ENCODE data around the gene RAB37. TPM values are rescaled to one million over a fixed set of nuclear protein-coding genes. Genes with fewer than 3 reads are reported as not detected.

The RAB37 gene
- total and polyA plus RNA-seq, 9 of the 15 experiments (the other 6 are each of a cell fraction or from before 2014, with no cell fraction given), result 0.03 to 0.27 (median 0.11) TPM; not detected in 4

GRCh38 chr17:74729368-74729767, 7.7 kb upstream of the RAB37 start:
- no peak for TF ChIP-seq ZNF347 (CRISPR knock-in tag; IDR thresholded peaks at IDR 0.05; ENCODE audit: low read depth)
- intact Hi-C loops (cut with micrococcal nuclease) (no loop called here), in situ Hi-C loops (cut with MboI) (no loop called here)
- H3K79me2 ChIP-seq (ENCODE audit: control insufficient read depth, insufficient read depth, low read length), result no peaks in the 10 kb centered on the region
- DNase-seq (ENCODE audit: extremely low read depth in 1 of 4, low spot score in 3 of 4), result no peak
- no peak overlapping the region for H3K4me3 ChIP-seq
- ATAC-seq, result no peak
- H3K9me3 ChIP-seq (replicated peaks; ENCODE audit: control insufficient read depth, insufficient read depth, low read depth, low read length), result peaks cover 9% of the 10 kb centered on the region; the same call in 1 of the 2 replicates
- H4K20me1 ChIP-seq (replicated peaks; ENCODE audit: control insufficient read depth, insufficient read depth, low read length), result no peaks in the 10 kb centered on the region; the same call in 1 of the 2 replicates
- H3K9ac ChIP-seq (ENCODE audit: insufficient read depth in 1 of 2, low read depth in 2 of 2, low read length in 2 of 2), result no peak overlapping the region
- peaks cover 10 to 41% of the 10 kb centered on the region in 2 experiments; a peak in 3 of 5 replicates for H3K27me3 ChIP-seq (ENCODE audit: control insufficient read depth in 2 of 2, insufficient read depth in 2 of 2, low read length in 2 of 2)
- no peaks in the 10 kb centered on the region for H3K4me1 ChIP-seq (replicated peaks in 1 of 2; ENCODE audit: control insufficient read depth in 2 of 2, insufficient read depth in 2 of 2, low read length in 2 of 2)
- CTCF ChIA-PET (ENCODE audit: low intra/inter-chr PET ratio), result no interaction called here
- no peaks in the 10 kb centered on the region for H3K36me3 ChIP-seq (ENCODE audit: control insufficient read depth, insufficient read depth, low read length)
- FAIRE-seq, result no peak
- H2AFZ ChIP-seq (ENCODE audit: low read depth, low read length), result no peak overlapping the region
- BruUV-seq (replicated peaks), result no TSS peak
- H3K9me1 ChIP-seq (ENCODE audit: control insufficient read depth, insufficient read depth, low read length), result no peaks in the 10 kb centered on the region
- 10% methylated on average over 4 of the region's 5 CpGs for WGBS (ENCODE audit: insufficient coverage, low coverage, missing lambda C conversion rate)
- no peak overlapping the region for H3K4me2 ChIP-seq (ENCODE audit: insufficient read depth, low read length)
- H3K27ac ChIP-seq (ENCODE audit: extremely low read depth, low read depth, low read length), result no peak overlapping the region
- POLR2A ChIA-PET, result no interaction called here

- H3K36me3 ChIP-seq (ENCODE audit: control insufficient read depth, insufficient read depth, low read length), result no peaks in the 10 kb centered on the region
- DNase-seq (ENCODE audit: extremely low read depth in 1 of 4, low spot score in 3 of 4) (no peak), FAIRE-seq (no peak), ATAC-seq (no peak)
- intact Hi-C loops (cut with micrococcal nuclease), result no loop called here
- BruUV-seq (replicated peaks), result no TSS peak
- CTCF ChIA-PET (ENCODE audit: low intra/inter-chr PET ratio), result no interaction called here
- in situ Hi-C loops (cut with MboI), result no loop called here
- no peak overlapping the region for H3K27ac ChIP-seq (ENCODE audit: extremely low read depth, low read depth, low read length)
- no peak overlapping the region for H2AFZ ChIP-seq (ENCODE audit: low read depth, low read length)
- no peak overlapping the region for H3K9ac ChIP-seq (ENCODE audit: insufficient read depth in 1 of 2, low read depth in 2 of 2, low read length in 2 of 2)
- H3K4me1 ChIP-seq (replicated peaks in 1 of 2; ENCODE audit: control insufficient read depth in 2 of 2, insufficient read depth in 2 of 2, low read length in 2 of 2), result no peaks in the 10 kb centered on the region
- WGBS (ENCODE audit: insufficient coverage, low coverage, missing lambda C conversion rate), result 18% methylated on average over 15 of the region's 15 CpGs
- H4K20me1 ChIP-seq (replicated peaks; ENCODE audit: control insufficient read depth, insufficient read depth, low read length), result no peaks in the 10 kb centered on the region; the same call in 1 of the 2 replicates
- POLR2A ChIA-PET, result no interaction called here
- peaks cover 10 to 43% of the 10 kb centered on the region in 2 experiments; a peak in 3 of 5 replicates for H3K27me3 ChIP-seq (ENCODE audit: control insufficient read depth in 2 of 2, insufficient read depth in 2 of 2, low read length in 2 of 2)
- no peak overlapping the region for H3K4me3 ChIP-seq
- H3K4me2 ChIP-seq (ENCODE audit: insufficient read depth, low read length), result no peak overlapping the region
- H3K79me2 ChIP-seq (ENCODE audit: control insufficient read depth, insufficient read depth, low read length), result no peaks in the 10 kb centered on the region
- H3K9me3 ChIP-seq (replicated peaks; ENCODE audit: control insufficient read depth, insufficient read depth, low read depth, low read length), result peaks cover 9% of the 10 kb centered on the region; the same call in 1 of the 2 replicates
- H3K9me1 ChIP-seq (ENCODE audit: control insufficient read depth, insufficient read depth, low read length), result no peaks in the 10 kb centered on the region
- TF ChIP-seq ZNF695 (CRISPR knock-in tag; IDR thresholded peaks at IDR 0.05) (no peak), CHAMP1 (IDR thresholded peaks at IDR 0.05) (no peak), NELFE (IDR thresholded peaks at IDR 0.05; ENCODE audit: insufficient read depth, insufficient read length) (no peak), RFX1 (IDR thresholded peaks at IDR 0.05) (no peak), ASH1L (IDR thresholded peaks at IDR 0.05; ENCODE audit: borderline replicate concordance, low read depth, partially characterized antibody) (no peak), HNRNPK (IDR thresholded peaks at IDR 0.05; ENCODE audit: low read depth, low read length, poor library complexity, severe bottlenecking) (no peak), CTCF (IDR thresholded peaks at IDR 0.05 in 2 of 3, conservative IDR thresholded peaks at IDR 0.05 in 1 of 3; ENCODE audit: insufficient read depth in 2 of 3, low read depth in 1 of 3, low read length in 3 of 3) (no peak), BDP1 (IDR thresholded peaks at IDR 0.05; ENCODE audit: insufficient read depth, insufficient read length) (no peak)
Measured at GRCh38 chr17:74729866-74730265, 7.2 kb upstream of the RAB37 start.

Data from K562 (cell line).